SK-N-SH (cell line): ENCODE measurements around the gene SNX17.
A peak's percentile ranks its signal among the peaks of the same experiment; 100 is the strongest.

ENCODE experiments used
- EP300 ChIP-seq, 2 experiments: IDR thresholded peaks; 2 replicates each; pipeline versions ENCODE4 v1.4.0 to v1.6.1; 2012; ENCODE audit warnings: borderline replicate concordance in 1 of 2, low read depth in 1 of 2, low read length in 1 of 2
- EZH2phosphoT487 ChIP-seq: fragments of 200-600 bp; sonication (generic); IDR thresholded peaks from 2 replicates; pipeline ENCODE4 v1.6.1; 2017; ENCODE audit warnings: low read depth, mixed run types, mild to moderate bottlenecking, antibody characterized with exemption, moderate library complexity, borderline replicate concordance
- FOXJ3 ChIP-seq: sonication (generic); formaldehyde crosslinking; IDR thresholded peaks from 2 replicates; pipeline ENCODE4 v1.5.1; 2020; ENCODE audit warnings: mild to moderate bottlenecking, missing genetic modification reagents
- GATA2 ChIP-seq: sonication (generic); formaldehyde crosslinking; IDR thresholded peaks from 2 replicates; pipeline ENCODE4 v1.5.0; 2020; ENCODE audit warnings: mild to moderate bottlenecking, missing genetic modification reagents
- JUND ChIP-seq: IDR thresholded peaks from 2 replicates; pipeline ENCODE4 v1.4.0; 2012
- POLR2AphosphoS5 ChIP-seq: IDR thresholded peaks from 2 replicates; pipeline ENCODE4 v1.6.1; 2012; ENCODE audit warnings: low read depth, low read length
- RAD21 ChIP-seq: IDR thresholded peaks from 2 replicates; pipeline ENCODE4 v1.6.1; 2012; ENCODE audit warnings: mild to moderate bottlenecking, low read length
- RXRA ChIP-seq: IDR thresholded peaks from 2 replicates; pipeline ENCODE4 v1.4.0; 2012; ENCODE audit warnings: low read depth, mild to moderate bottlenecking, borderline replicate concordance
- SIN3A ChIP-seq: IDR thresholded peaks from 2 replicates; pipeline ENCODE4 v1.6.1; 2012; ENCODE audit warnings: low read depth, mild to moderate bottlenecking, low read length, moderate library complexity, borderline replicate concordance
- SMC3 ChIP-seq: IDR thresholded peaks from 2 replicates; pipeline ENCODE4 v1.6.1; 2012; ENCODE audit warnings: low read depth, low read length, improper control_type of control experiment
- TAF1 ChIP-seq: IDR thresholded peaks from 2 replicates; pipeline ENCODE4 v1.6.1; 2012; ENCODE audit warnings: low read depth, mild to moderate bottlenecking, low read length, moderate library complexity, borderline replicate concordance
- YY1 ChIP-seq: IDR thresholded peaks from 2 replicates; pipeline ENCODE4 v1.4.0; 2012; ENCODE audit warnings: low read depth, mild to moderate bottlenecking
- TF ChIP-seq, protein P1 (sequence below): fragments of 200-600 bp; sonication (generic); IDR thresholded peaks from 2 replicates; pipeline ENCODE4 v1.6.1; 2017; ENCODE audit warnings: antibody characterized with exemption, mild to moderate bottlenecking, moderate library complexity
- TF ChIP-seq, protein P2 (sequence below): IDR thresholded peaks from 2 replicates; pipeline ENCODE4 v1.6.1; 2012; ENCODE audit warnings: mild to moderate bottlenecking, low read depth, low read length, moderate library complexity

DNA sequence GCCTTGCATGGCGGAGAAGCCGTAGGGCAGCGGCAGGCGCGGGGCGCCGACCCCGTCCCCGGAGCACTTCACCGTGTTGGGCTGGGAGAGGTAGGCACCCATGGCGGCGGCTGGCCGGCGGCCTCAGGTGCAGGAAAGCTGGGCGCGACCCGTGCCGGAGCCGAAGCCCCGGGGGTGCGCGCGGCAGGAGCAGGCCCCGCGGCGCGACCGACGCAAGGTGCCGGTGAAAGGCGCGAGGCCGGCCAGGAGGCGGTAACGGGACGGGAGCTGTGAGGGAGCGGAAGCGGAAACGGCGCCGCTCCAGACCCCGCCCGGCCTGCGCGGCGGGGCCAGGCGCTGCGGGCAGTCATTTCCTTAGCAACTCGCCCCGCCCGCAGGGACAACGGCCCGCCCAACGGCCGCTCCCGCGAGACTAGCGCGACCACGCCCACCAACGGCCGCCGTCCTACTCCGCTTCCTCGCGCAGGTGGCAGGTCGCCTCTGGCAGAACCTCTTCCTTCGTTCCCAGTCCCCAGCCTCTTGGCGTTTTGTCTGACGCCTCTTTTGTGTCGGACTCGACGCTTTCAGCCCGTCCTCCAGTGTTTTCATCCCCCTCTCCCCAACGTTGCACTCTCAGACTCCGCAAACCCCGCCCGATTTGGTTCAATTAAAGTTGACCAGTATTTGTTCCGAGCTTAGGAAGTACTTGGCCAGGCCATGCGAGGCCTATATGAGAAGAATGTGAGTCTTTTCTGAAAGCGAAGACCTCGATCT, 39.1 kb downstream of the SNX17 start, which contains the start of gene PPM1G:
- TF ChIP-seq, protein P1, sequence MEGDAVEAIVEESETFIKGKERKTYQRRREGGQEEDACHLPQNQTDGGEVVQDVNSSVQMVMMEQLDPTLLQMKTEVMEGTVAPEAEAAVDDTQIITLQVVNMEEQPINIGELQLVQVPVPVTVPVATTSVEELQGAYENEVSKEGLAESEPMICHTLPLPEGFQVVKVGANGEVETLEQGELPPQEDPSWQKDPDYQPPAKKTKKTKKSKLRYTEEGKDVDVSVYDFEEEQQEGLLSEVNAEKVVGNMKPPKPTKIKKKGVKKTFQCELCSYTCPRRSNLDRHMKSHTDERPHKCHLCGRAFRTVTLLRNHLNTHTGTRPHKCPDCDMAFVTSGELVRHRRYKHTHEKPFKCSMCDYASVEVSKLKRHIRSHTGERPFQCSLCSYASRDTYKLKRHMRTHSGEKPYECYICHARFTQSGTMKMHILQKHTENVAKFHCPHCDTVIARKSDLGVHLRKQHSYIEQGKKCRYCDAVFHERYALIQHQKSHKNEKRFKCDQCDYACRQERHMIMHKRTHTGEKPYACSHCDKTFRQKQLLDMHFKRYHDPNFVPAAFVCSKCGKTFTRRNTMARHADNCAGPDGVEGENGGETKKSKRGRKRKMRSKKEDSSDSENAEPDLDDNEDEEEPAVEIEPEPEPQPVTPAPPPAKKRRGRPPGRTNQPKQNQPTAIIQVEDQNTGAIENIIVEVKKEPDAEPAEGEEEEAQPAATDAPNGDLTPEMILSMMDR, result no peak
- TF ChIP-seq RXRA (no peak), YY1 (no peak; the same call in 1 of the 2 replicates), RAD21 (no peak), GATA2 (CRISPR knock-in tag) (no peak), FOXJ3 (no peak), POLR2AphosphoS5 (peak; percentile 99), SIN3A (peak; percentile 89), EP300 (IDR thresholded peaks at IDR 0.05; ENCODE audit: borderline replicate concordance in 1 of 2, low read depth in 1 of 2, low read length in 1 of 2) (no peak), TAF1 (peak; percentile 98), JUND (no peak), EZH2phosphoT487 (no peak), SMC3 (no peak)
- TF ChIP-seq, protein P2, sequence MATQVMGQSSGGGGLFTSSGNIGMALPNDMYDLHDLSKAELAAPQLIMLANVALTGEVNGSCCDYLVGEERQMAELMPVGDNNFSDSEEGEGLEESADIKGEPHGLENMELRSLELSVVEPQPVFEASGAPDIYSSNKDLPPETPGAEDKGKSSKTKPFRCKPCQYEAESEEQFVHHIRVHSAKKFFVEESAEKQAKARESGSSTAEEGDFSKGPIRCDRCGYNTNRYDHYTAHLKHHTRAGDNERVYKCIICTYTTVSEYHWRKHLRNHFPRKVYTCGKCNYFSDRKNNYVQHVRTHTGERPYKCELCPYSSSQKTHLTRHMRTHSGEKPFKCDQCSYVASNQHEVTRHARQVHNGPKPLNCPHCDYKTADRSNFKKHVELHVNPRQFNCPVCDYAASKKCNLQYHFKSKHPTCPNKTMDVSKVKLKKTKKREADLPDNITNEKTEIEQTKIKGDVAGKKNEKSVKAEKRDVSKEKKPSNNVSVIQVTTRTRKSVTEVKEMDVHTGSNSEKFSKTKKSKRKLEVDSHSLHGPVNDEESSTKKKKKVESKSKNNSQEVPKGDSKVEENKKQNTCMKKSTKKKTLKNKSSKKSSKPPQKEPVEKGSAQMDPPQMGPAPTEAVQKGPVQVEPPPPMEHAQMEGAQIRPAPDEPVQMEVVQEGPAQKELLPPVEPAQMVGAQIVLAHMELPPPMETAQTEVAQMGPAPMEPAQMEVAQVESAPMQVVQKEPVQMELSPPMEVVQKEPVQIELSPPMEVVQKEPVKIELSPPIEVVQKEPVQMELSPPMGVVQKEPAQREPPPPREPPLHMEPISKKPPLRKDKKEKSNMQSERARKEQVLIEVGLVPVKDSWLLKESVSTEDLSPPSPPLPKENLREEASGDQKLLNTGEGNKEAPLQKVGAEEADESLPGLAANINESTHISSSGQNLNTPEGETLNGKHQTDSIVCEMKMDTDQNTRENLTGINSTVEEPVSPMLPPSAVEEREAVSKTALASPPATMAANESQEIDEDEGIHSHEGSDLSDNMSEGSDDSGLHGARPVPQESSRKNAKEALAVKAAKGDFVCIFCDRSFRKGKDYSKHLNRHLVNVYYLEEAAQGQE, result no peak; the same call in none of the 2 replicates
